Activated CD4-positive, CD25-positive, alpha-beta regulatory T cell treated with anti-CD3 and anti-CD28 coated beads, Interleukin-2, amount 50 U/mL, for 16 hours (primary cell): ENCODE data around the gene ARSB.
"Not testable (repeated sequence)": the region's sequence is repeated elsewhere in the genome, so short reads cannot be mapped to it uniquely, and the experiment has no call there.

ENCODE experiments used
- DNase-seq: peaks from one replicate; pipeline ENCODE4 v3.0.0-alpha.2; 2020; ENCODE audit warnings: low read depth, low spot score

The ARSB gene

GRCh38 chr5:78754655-78755054 lies 230.5 kb downstream of the ARSB start:
- DNase-seq, result no peak

GRCh38 chr5:78753093-78753531 lies 232.0 kb downstream of the ARSB start:
- DNase-seq, result no peak

DNA sequence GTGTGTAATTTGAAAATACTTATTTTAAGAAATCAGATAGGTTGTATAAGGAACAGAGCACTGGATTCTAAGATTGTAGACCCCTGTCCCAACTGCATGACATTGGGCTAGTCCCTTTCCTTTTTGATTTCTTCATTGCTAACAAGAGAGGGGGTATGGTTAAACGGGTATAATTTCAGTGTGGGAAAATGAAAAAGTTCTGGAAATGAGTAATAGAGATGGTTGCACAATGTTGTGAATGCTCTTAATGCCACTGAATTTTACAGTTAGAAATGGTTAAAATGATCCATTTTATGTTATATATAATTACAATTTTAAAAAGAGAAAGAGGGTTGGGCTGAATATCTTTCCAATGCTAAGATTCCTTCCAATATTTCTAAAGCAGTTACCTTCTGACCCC lies 233.2 kb downstream of the ARSB start:
- DNase-seq, result no peak

GRCh38 chr5:78750281-78750680 lies 234.8 kb downstream of the ARSB start:
- no peak for DNase-seq

DNA sequence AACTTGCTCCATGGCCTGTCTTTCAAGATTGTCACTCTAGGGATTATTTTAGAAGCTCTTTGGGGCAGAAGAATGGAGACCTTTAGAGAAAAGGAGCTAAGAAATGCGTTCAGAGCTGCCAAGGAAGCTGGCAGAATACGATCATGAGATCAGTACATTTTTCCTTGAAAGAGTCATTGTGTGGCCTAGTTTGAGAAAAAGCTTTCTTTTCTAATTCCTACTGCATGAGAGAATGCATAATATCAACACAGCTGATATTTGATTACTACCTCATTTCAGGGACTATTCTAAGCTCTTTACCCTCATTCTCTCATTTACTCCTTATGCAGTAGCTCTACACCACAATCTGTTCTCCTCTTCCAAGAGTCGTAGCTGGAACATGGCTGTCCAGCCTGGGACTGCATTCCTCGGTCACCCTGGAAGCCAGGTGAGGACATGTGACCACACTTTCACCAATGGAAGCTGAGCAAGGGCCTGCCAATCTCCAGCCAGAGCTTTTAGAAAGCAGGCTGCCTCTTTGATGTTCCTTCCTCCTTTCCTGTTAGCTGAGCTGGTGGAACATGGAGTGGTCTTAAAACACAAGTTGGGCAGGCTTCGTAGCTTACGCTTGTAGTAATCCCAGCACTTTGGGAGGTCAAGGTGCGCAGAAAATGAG lies 237.3 kb downstream of the ARSB start:
- DNase-seq, result no peak

GRCh38 chr5:78747055-78747454 lies 238.1 kb downstream of the ARSB start:
- no peak for DNase-seq

- DNase-seq, result no peak
These were observed 238.9 kb downstream of the ARSB start for GRCh38 chr5:78746021-78746770.

GRCh38 chr5:78744951-78745534 lies 240.1 kb downstream of the ARSB start:
- no peak for DNase-seq

- no peak for DNase-seq
These were observed 244.1 kb downstream of the ARSB start for GRCh38 chr5:78741019-78741418.

DNA sequence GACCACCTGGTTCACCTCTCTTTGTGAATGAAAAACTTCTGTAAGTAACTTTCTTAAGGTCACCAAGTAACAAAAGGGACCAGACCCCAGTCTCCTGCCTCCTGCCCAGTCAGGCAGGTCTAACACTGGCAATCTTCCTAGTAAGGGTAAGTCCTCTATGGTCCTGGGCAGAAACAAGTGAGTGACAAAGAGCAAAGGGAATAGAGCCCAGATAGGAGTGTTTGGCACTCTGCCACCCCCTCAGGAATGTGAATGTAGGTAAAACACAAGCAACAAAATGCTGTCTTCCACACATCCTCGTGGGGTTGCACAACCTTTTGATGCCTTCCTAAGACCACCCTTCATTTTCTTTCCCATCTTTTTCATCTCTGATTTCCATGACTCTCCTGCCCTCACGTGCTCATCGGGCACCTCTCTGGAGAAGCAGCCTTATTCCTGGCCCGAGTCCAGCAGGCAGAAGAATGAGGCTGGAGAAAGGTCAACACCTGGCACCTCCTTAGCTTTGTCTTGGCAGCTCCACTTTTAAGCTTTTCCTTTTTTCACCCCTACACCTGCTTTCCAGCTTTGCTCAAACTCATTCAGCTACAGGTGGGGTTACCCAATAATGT lies 246.3 kb downstream of the ARSB start:
- DNase-seq, result no peak

DNA sequence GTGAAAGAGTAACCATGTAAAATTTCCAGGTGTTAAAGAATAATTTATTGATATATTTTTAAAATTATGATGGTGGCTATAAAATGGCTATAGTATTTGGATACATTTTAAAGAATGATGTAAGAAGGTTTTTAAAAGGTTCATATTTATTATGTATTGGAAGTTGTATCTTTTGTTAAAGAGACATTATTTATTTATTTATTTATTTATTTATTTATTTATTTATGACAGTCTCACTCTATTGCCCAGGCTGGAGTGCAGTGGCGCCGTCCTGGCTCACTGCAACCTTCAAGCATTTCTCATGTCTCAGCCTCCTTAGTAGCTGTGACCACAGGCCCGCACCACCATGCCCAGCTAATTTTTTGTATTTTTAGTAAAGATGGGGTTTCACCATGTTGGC lies 247.0 kb downstream of the ARSB start:
- no peak for DNase-seq

GRCh38 chr5:78735834-78736463 lies 249.2 kb downstream of the ARSB start:
- no peak for DNase-seq

- DNase-seq, result no peak
These were observed 250.2 kb downstream of the ARSB start for GRCh38 chr5:78734950-78735349.

- no peak for DNase-seq
These were observed 250.8 kb downstream of the ARSB start for GRCh38 chr5:78734094-78734845.

GRCh38 chr5:78732721-78733120 lies 252.4 kb downstream of the ARSB start:
- not testable (repeated sequence) for DNase-seq

DNA sequence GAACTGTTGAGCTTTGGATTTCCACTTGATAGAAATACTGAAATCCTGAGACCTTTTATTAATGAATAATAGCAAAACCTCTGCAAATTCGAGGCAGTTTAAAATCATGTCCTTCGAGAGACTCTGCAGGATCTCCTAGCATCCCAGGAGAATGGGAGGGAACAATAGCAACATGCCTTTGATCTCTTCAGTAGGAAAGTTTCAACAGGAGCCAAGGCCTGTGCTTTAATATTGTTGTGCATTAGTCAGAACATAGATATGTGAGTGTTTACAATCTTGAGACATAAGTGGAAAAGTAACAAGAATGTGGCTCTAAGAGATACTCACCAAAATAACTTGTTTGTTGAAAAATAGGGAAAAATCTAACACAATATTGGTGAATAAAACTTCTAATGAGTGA lies 253.2 kb downstream of the ARSB start:
- DNase-seq, result no peak

GRCh38 chr5:78730300-78731094 lies 254.6 kb downstream of the ARSB start:
- DNase-seq, result no peak

- no peak for DNase-seq
These were observed 257.0 kb downstream of the ARSB start for GRCh38 chr5:78727786-78728761.
